NCI-H1930 (cell line): ENCODE measurements around the gene STXBP3.

Experiments used
- DNase-seq, 2 experiments: peaks; one replicate each; lab custom pipeline; 2025; lab: John Stamatoyannopoulos, UW

The STXBP3 gene

GRCh38 chr1:108808438-108808837, 62.0 kb downstream of the STXBP3 start:
- no peak for DNase-seq

GRCh38 chr1:108811611-108812010, 65.1 kb downstream of the STXBP3 start:
- no peak for DNase-seq

- DNase-seq: no peak
These were observed 66.9 kb downstream of the STXBP3 start for GRCh38 chr1:108813326-108813725.

- DNase-seq: no peak
These were observed 68.1 kb downstream of the STXBP3 start for GRCh38 chr1:108814343-108815125.

DNA sequence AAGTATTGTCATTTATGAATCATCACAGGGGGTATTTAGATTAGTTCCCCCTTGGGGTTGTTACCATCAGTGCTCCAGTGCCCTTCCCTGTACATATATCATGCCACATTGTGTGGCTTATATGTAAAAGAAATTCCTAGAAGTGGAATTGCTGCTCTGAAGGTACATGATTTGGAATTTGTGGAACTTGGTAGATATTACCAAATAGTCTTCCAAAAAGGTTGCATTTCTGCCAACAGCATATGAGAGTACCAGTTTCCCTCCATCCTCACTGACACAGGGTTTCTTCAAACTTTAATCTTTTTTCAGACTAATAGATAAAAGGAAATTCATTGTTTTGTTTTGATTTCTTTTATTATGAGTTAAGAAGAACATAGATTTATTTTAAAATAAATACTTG, 69.1 kb downstream of the STXBP3 start:
- no peak for DNase-seq

DNA sequence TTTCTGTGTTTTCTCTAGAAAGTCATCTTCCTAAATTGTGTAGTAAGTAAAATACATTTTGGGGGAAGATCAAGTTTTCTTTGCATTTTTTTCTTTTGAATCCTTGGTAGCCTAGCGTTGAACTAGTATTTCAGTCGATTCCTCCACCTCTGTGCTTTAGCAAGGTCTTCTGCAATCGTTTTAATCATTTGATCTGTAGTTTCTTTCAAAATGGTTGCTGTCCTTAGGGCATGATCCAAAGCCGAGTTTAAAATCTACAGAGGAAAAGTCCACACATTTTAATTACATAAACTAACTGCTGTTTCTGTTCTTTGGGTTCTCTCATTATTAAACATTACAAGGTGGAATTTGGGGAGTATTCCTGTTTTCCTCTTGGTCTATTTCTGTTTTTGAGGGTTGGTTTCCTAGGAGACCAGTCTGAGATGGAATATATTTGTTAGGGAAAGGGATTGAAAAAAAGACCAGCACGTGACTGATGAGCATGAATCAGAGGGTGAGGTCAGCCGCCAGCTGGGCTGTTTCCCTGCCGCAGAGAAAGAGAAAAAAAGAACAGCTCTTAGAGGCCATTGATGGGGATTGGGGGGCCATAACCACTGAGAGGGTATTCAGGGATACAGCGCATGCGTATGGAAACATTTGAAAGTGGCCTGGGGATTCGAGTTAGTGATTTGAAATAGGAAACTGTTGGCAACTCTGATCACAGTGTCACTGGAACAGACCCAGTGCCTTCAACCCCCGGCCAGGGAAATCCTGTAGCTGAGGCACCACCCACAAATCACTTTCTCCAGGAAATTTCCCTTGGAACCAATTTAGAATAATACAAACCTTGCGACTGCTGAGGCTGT, 69.8 kb downstream of the STXBP3 start:
- DNase-seq: no peak

GRCh38 chr1:108817016-108817415, 70.5 kb downstream of the STXBP3 start:
- DNase-seq: no peak

GRCh38 chr1:108817811-108818210, 71.3 kb downstream of the STXBP3 start:
- DNase-seq: no peak

DNA sequence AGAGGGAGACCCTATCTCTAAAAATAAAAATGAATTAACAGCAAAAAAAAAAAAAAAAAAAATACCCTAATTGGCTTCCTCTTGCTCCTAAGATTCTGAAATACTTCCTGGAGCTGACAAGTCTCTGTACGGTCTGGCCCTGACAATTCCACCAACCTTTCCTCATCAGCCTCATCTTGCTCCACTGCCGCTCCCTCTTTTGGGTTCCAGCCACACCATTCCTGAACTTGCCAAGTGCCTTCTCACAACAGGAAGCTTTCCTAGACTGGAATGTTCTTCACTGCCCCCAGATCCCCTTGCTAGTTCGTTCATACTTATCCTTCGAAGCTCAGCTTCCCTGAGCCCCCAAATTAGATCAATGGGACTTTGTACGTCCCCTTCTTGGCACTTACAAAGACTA, 73.4 kb downstream of the STXBP3 start:
- DNase-seq: no peak

- no peak for DNase-seq
These were observed 77.2 kb downstream of the STXBP3 start for GRCh38 chr1:108823632-108824031.

DNA sequence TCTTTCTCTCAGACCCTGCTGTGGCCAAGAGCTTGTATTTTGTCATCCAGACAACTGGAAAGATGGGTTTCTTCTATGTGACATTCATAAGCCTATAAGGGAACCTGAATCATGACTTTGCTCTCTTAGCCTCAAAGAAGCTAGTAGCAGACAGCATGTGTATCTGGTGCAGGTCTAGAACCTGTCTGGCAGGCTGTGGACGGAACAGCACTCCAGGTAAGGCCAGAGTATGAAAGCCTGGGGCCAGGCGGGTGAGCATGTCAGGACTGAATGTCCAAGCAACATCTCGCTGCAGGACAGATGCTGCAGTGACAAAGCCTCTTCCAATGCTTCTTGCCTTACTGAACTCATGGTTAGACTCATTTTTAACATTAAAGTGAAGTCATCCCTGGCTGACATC, 77.6 kb downstream of the STXBP3 start:
- DNase-seq: no peak

- no peak for DNase-seq
These were observed 79.7 kb downstream of the STXBP3 start for GRCh38 chr1:108826081-108826635.

- DNase-seq: peak; percentile 44 to 50
These were observed 81.8 kb downstream of the STXBP3 start for GRCh38 chr1:108828074-108828961.

- no peak for DNase-seq
These were observed 83.0 kb downstream of the STXBP3 start for GRCh38 chr1:108829498-108829916.

- no peak for DNase-seq
These were observed 83.9 kb downstream of the STXBP3 start for GRCh38 chr1:108830119-108831008.

- DNase-seq: no peak
These were observed 84.8 kb downstream of the STXBP3 start for GRCh38 chr1:108831225-108831624.

DNA sequence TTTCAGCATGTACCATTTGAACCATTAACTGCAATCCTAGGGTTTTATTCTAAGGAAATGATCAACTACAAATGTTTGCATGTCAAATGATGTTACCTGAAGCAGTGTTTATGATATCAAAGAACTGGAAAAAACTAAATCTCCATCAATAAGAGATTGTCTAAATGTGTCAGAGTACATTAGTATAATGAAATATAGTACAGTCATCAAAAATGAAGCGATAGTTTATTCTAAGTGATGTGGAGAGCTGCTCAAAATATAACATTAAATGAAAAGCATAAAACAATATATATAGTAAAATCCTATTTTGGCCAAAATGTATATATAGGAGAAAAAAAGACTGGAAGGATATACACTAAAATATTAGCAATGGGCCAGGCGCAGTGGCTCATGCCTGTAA, 86.5 kb downstream of the STXBP3 start:
- DNase-seq: no peak

DNA sequence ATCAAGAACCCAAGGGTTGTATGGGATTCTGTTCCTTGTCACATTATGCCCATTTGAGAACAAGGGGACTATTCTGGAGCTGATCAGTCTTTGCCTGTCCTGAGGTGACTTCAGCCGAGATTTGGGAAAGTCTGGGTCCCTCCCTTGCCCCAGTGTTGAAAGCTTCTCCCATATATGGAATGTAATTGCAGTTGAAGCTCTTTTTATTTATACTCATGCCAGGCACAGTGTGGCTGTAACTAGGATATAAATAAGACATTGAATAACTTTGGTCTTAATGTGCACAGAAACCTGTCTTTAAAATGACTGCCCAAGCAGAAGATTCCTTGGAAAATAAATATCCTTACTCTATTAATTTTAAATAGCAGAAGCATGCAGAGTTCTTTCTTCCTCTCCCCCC, 95.2 kb downstream of the STXBP3 start:
- no peak for DNase-seq

- DNase-seq: no peak
These were observed 96.2 kb downstream of the STXBP3 start for GRCh38 chr1:108842525-108843181.

DNA sequence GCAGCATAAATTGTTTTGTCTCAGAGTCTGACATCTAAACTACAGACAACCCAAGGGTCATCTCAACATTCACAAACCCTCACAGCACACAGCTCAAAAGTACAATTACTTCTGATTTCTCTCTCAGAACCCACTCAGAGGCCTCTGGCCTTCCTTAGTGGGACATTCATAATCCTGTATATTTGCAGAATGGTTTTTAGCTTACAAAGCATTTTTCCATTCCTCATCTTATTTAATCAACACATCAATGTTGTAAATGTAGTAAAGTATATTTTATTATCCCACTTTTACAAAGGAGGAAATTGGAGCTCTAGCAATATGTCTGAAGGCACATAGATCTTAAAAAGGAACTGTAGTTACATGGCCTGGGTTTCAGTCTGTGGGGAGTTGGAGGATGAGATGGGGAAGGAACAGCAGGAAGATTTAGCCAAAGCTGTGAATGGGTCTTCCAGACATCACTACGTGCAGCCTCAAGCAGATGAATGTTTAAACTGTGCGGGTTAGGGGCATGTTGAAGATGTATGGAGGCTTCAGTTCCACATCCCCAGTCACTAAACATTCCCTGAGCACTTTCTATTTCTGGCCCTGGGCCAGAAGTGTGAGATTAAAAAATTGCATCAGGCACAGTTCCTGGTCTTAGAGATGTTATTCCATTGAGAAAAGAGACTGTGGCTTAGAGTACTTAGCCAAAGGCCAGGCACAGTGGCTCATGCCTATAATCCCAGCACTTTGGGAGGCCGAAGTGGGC, 97.1 kb downstream of the STXBP3 start:
- no peak for DNase-seq
